Uterus (tissue), 4 donors: Measurements from ENCODE around the gene WNT9A. TPM values are rescaled to one million over a fixed set of nuclear protein-coding genes. Genes with fewer than 3 reads are reported as not detected.
"Not testable (repeated sequence)": the region's sequence is repeated elsewhere in the genome, so short reads cannot be mapped to it uniquely, and the experiment has no call there.

Experiments
- DNase-seq, 2 donors: peaks; one replicate each; pipeline ENCODE4 v3.0.0-alpha.2; 2019 to 2020
- H3K27ac ChIP-seq, 2 donors: fragments of 200-600 bp; sonication (generic); 1 replicate in 1 of 2; 2 replicates in 1 of 2; pipeline ENCODE4 v1.5.1; 2016 to 2018
- H3K27me3 ChIP-seq, 2 donors: fragments of 200-600 bp; sonication (generic); one replicate each; pipeline ENCODE4 v1.5.1; 2018 to 2019; ENCODE audit warnings: control low read depth in 1 of 2
- H3K36me3 ChIP-seq, 2 donors: fragments of 200-600 bp; sonication (generic); one replicate each; pipeline ENCODE4 v1.5.1; 2019; ENCODE audit warnings: control low read depth in 1 of 2
- H3K4me1 ChIP-seq, 2 donors: fragments of 200-600 bp; sonication (generic); one replicate each; pipeline ENCODE4 v1.5.1; 2018 to 2019; ENCODE audit warnings: control low read depth in 1 of 2
- H3K4me3 ChIP-seq, 2 donors: fragments of 200-600 bp; sonication (generic); 1 replicate in 1 of 2; 2 replicates in 1 of 2; pipeline ENCODE4 v1.5.1; 2018 to 2019; ENCODE audit warnings: mild to moderate bottlenecking in 1 of 2
- H3K9me3 ChIP-seq, 2 donors: fragments of 200-600 bp; sonication (generic); one replicate each; pipeline ENCODE4 v1.5.1; 2019; ENCODE audit warnings: control low read depth in 1 of 2
- POLR2A ChIP-seq, 2 donors: fragments of 450-650 bp; IDR thresholded peaks; one replicate each; pipeline ENCODE4 v1.6.1; 2016; ENCODE audit warnings: antibody characterized with exemption in 2 of 2, mild to moderate bottlenecking in 1 of 2, moderate library complexity in 1 of 2
- intact Hi-C: fragments of 100-400 bp; cut with DNase I; formaldehyde crosslinking; loops from one replicate; pipeline ENCODE4 v1.15.1; 2023; ENCODE audit warnings: low total_unique reads
- total RNA-seq, 4 donors: library from RNA; depleted of rRNA in 3 of 4; stranded (reverse); fragments of >200 nt in 3 of 4; gene quantifications; one replicate each; pipeline versions ENCODE4 v1.1.0 to v1.2.4, GENCODE V29; 2014 to 2023
- TF ChIP-seq, protein P1 (sequence below), 4 experiments: fragments of 200-600 bp in 2 of 4; fragments of 450-650 bp in 2 of 4; sonication (generic) in 2 of 4; IDR thresholded peaks; one replicate each; pipeline ENCODE4 v1.5.1; 2016 to 2019; ENCODE audit warnings: antibody characterized with exemption in 4 of 4, mild to moderate bottlenecking in 2 of 4, moderate library complexity in 1 of 4
- donor health status: DM: yes; HTN: yes; CAD: no.

WNT9A gene
- total RNA-seq, 4 donors from 2014 or later = 2.4 to 6.8 (median 4.4) TPM; not detected in 1

DNA sequence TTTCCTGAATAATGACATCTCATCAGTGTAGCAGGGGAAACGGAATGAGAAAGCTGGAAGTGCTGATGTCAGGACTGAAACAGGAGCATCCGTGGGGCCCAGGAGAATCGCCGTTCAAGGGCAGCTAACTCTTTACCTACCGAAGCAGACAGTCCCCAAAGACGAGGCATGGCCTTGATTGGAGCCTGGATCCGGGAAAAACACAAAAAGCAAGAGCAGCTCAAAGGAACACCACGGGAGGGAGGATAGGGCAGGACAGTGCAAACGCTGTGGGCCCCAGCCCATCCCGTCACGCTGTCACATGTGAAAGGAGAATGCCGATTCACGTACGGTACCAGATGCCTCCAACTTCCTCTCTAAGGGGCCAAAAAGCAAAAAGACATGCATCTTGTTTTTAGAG lies 34.9 kb downstream of the WNT9A start:
- no peaks in the 10 kb centered on the region for H3K27me3 ChIP-seq
- intact Hi-C loops = no loop called here
- H3K36me3 ChIP-seq = no peaks in the 10 kb centered on the region
- no peaks in the 10 kb centered on the region for H3K4me1 ChIP-seq
- no peaks in the 10 kb centered on the region for H3K9me3 ChIP-seq
- no peak for TF ChIP-seq POLR2A (IDR thresholded peaks at IDR 0.05)
- TF ChIP-seq, protein P1, sequence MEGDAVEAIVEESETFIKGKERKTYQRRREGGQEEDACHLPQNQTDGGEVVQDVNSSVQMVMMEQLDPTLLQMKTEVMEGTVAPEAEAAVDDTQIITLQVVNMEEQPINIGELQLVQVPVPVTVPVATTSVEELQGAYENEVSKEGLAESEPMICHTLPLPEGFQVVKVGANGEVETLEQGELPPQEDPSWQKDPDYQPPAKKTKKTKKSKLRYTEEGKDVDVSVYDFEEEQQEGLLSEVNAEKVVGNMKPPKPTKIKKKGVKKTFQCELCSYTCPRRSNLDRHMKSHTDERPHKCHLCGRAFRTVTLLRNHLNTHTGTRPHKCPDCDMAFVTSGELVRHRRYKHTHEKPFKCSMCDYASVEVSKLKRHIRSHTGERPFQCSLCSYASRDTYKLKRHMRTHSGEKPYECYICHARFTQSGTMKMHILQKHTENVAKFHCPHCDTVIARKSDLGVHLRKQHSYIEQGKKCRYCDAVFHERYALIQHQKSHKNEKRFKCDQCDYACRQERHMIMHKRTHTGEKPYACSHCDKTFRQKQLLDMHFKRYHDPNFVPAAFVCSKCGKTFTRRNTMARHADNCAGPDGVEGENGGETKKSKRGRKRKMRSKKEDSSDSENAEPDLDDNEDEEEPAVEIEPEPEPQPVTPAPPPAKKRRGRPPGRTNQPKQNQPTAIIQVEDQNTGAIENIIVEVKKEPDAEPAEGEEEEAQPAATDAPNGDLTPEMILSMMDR (IDR thresholded peaks at IDR 0.05) = no peak
- no peak overlapping the region for H3K4me3 ChIP-seq
- no peak overlapping the region for H3K27ac ChIP-seq
- no peak for DNase-seq

DNA sequence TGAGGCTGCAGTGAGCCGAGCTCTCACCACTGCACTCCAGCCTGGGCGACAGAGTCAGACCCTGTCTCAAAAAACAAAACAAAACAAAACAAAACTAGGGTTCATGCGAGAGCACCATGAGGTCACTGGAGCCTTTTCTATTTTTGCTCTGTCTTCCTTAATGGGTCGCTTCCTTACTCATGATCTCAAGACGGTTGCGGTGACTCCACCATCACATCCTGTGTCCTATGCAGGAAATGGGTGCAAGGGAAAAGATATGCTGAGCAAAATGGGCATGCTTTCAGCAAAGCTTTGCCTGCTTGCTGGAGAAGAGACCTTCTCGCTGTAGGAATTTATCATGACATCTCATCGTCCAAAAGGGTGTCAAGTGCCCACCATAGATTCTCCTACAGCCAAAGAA lies 36.4 kb downstream of the WNT9A start:
- no peaks in the 10 kb centered on the region for H3K27me3 ChIP-seq
- intact Hi-C loops = no loop called here
- no peaks in the 10 kb centered on the region for H3K4me1 ChIP-seq
- no peak for DNase-seq
- no peak overlapping the region for H3K4me3 ChIP-seq
- H3K27ac ChIP-seq = no peak overlapping the region
- no peaks in the 10 kb centered on the region for H3K9me3 ChIP-seq
- TF ChIP-seq, protein P1 (IDR thresholded peaks at IDR 0.05) = no peak
- TF ChIP-seq POLR2A (IDR thresholded peaks at IDR 0.05) = no peak
- H3K36me3 ChIP-seq = no peaks in the 10 kb centered on the region

DNA sequence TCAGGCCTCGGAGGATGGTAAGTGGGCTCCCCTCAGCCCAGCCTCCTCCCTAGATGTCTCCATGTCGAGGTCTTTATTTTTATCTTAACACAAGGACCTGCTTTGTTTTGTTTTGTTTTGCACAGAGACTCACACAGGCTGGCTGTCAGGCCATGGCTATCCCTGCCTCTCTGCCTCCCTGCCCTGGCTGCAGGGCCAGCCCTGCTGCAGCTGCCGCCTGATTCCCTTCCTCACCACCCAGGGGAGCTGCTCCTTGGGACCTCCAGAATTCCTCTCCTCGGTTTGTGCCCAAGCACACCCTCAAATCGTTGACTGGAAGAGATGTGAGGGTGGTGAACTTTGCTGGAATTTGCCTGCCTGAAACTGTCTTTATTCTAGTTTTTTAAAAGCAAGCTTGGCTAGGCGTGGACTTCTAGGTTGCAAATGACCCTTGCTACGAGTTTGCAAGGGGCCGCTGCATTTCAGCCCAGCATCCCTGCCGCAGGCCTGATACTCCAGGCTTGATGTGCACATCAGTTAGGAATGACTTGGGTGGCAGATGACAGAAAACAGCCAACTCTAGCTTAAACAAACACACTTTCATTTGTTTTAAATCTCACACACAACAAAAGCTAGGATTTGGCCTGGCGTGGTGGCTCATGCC lies 37.1 kb downstream of the WNT9A start:
- H3K4me1 ChIP-seq = no peaks in the 10 kb centered on the region

DNA sequence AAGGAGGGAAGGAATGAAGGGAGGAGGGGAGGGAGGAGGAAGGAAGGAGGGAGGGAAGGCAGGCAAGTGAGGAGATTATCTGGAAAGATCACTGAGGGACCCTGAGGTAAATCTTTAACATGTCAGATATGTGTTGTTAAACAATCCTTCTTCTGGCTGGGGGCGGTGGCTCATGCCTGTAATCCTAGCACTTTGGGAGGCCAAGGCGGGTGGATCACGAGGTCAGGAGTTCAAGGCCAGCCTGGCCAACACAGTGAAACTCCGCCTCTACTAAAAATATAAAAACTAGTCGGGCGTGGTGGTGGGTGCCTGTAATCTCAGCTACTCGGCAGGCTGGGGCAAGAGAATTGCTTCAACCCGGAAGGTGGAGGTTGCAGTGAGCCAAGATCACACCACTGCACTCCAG lies 37.8 kb downstream of the WNT9A start:
- H3K9me3 ChIP-seq, H3K4me3 ChIP-seq, H3K36me3 ChIP-seq, H3K27ac ChIP-seq, DNase-seq, H3K4me1 ChIP-seq, H3K27me3 ChIP-seq, intact Hi-C loops: not testable (repeated sequence)

More for the DNA sequence above, 37.1 kb downstream of the WNT9A start:
- no peak overlapping the region for H3K4me3 ChIP-seq
- intact Hi-C loops = no loop called here
- no peak overlapping the region for H3K27ac ChIP-seq
- DNase-seq = no peak
- no peaks in the 10 kb centered on the region for H3K27me3 ChIP-seq
- H3K36me3 ChIP-seq = no peaks in the 10 kb centered on the region
- H3K9me3 ChIP-seq = no peaks in the 10 kb centered on the region
- TF ChIP-seq POLR2A (IDR thresholded peaks at IDR 0.05) = no peak
- TF ChIP-seq, protein P1 (IDR thresholded peaks at IDR 0.05) = no peak

DNA sequence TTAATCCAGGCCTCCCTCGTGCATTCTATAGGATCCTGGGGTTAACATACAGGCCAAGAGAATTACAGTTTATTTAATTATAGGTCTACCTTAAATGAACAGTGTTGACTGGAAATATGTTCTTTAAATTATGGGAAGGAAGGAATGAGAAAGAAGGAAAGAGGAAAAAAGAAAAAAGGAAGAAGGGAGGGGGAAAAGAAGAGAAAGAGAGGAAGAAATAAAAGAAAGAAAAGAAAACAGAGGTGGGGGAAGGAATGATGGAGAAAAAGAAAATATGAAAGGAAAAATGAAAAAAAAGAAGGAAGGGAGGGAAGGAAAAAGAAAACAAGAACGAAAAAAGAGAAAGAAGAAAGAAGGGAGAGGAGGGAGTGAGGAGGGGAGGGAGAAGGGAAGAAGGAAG lies 38.5 kb downstream of the WNT9A start:
- Histone ChIP-seq H3K9me3 (no peaks in the 10 kb centered on the region), H3K4me3 (no peak overlapping the region), H3K4me1 (no peaks in the 10 kb centered on the region), H3K27me3 (no peaks in the 10 kb centered on the region), H3K27ac (no peak overlapping the region), H3K36me3 (no peaks in the 10 kb centered on the region)
- DNase-seq = no peak
- TF ChIP-seq POLR2A (IDR thresholded peaks at IDR 0.05) = no peak
- TF ChIP-seq, protein P1 (IDR thresholded peaks at IDR 0.05) = no peak
- intact Hi-C loops = no loop called here

DNA sequence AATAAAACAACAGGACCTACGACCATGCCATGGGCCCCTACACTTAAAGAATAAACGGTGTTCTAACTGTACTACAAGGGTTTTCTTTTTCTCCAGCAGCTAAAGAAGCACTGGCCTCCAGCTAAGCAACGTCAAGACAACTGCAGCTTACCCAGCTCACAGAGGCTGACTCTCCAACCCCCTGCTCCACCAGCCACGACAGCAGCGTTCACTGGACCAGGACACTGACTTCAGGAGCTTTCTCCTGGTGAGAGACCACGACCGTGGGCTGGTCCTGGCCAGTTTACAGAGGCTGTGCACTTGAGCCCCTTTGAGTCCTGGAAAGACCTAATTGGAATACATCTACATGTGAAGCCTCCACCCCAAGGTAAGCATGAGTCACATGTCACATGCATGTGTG lies 39.4 kb downstream of the WNT9A start:
- H3K27ac ChIP-seq = no peak overlapping the region
- DNase-seq = no peak
- H3K4me1 ChIP-seq = no peaks in the 10 kb centered on the region
- H3K9me3 ChIP-seq = no peaks in the 10 kb centered on the region
- TF ChIP-seq, protein P1 (IDR thresholded peaks at IDR 0.05) = no peak
- TF ChIP-seq POLR2A (IDR thresholded peaks at IDR 0.05) = no peak
- intact Hi-C loops = no loop called here
- no peak overlapping the region for H3K4me3 ChIP-seq
- H3K27me3 ChIP-seq = no peaks in the 10 kb centered on the region
- no peaks in the 10 kb centered on the region for H3K36me3 ChIP-seq
